Measurements from ENCODE around the gene P4HB.

DNA sequence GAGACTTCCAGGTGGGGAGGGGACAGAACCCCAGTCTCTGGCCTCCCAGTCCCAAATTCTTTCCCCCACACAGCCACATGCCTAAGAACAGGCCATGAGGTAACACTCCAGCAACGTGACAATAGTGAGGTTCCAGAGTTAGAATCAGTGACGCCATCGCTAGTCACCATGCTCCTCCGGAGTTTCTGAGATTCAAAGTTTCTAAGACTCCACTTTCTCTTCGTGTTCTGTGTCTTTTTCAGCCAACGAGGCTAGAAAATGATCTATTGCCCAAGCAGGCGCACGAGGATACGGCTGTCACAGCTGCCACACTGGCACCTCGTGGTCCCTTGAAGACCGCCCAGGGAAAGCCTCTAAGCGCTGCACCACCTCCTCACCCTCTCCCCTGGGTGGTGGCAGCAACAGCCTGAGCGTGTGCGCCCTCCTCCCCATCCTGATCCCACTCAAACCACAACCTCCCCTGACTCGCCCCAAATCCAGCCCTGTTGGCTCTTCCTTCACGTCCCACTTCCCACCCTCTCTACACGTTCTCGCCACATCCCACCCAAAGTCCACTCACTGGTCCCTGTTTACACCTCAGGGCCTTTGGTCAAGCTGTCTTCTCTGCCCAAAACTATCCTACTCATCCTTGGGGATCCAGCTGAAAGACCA is 28.3 kb downstream of the P4HB start:
- no peak for TF ChIP-seq CTCF (IDR thresholded peaks at IDR 0.05)
- peak in 1 of 2 donors; percentile 17 for TF ChIP-seq POLR2AphosphoS5 (IDR thresholded peaks at IDR 0.05)
- no peak for TF ChIP-seq POLR2A (IDR thresholded peaks at IDR 0.05)

Data from upper lobe of left lung (tissue), 4 donors.